ENCODE data around the gene GMIP. TPM values are rescaled to one million over a fixed set of nuclear protein-coding genes. Genes with fewer than 3 reads are reported as not detected.

The GMIP gene
- total RNA-seq, 2 experiments from 2014 or later: 30.1 to 48.7 TPM

DNA sequence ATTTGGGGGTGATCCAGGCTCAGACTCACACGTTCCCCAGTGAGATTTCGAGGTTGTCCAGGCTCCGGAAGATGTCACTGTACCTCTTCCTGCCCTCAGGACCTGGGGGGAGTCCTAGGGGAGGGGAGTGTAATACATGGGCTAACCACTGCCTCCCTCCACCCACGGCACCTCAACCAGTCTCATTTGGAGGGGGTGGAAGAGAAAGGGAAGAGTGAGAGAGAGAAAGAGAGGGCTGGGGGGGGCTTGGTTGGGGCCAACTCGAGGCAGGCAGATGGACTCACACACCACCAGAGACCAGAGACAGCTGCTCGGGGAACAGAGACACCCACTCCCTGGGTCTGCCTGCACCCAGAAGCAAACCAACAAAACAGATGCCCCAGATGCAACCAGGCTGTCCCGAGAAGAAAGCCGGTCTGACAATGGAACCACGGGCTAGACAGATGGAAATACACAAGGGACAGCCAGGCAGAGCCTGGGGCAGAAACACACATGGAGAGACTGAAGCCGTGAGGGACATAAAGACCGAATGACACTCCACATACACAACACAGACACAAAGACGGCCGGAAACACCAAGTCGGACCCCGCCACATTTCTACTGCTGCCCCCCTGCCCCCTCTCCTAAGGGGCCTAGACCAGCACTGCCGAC is 825 bp downstream of the GMIP start:
- Histone ChIP-seq H3K27ac (ENCODE audit: low read depth, low read length, poor library complexity, severe bottlenecking) (peak overlapping the region; percentile 90), H3K9me3 (ENCODE audit: low read length) (no peaks in the 10 kb centered on the region), H3K4me3 (ENCODE audit: low read depth, low read length, poor library complexity, severe bottlenecking) (peak overlapping the region; percentile 78), H3K36me3 (ENCODE audit: insufficient read depth, low read length) (peaks cover 62% of the 10 kb centered on the region), H3K9me2 (ENCODE audit: insufficient read depth, low read length) (no peaks in the 10 kb centered on the region), H2AFZ (ENCODE audit: low read length) (peak overlapping the region; percentile 26; the same call in 1 of the 2 replicates), H3K79me2 (ENCODE audit: insufficient read depth, low read depth, low read length) (peaks cover 16% of the 10 kb centered on the region; the same call in 1 of the 2 replicates), H4K20me1 (ENCODE audit: insufficient read depth, low read length) (no peaks in the 10 kb centered on the region), H3K4me1 (ENCODE audit: insufficient read depth, low read length, poor library complexity, severe bottlenecking) (peaks cover 21% of the 10 kb centered on the region), H3K4me2 (ENCODE audit: low read length) (peak overlapping the region; percentile 87)
- POLR2A ChIA-PET: no interaction called here
- TF ChIP-seq EZH2phosphoT487 (IDR thresholded peaks at IDR 0.05; ENCODE audit: borderline replicate concordance, low read depth, low read length): no peak
- TF ChIP-seq, protein P1, sequence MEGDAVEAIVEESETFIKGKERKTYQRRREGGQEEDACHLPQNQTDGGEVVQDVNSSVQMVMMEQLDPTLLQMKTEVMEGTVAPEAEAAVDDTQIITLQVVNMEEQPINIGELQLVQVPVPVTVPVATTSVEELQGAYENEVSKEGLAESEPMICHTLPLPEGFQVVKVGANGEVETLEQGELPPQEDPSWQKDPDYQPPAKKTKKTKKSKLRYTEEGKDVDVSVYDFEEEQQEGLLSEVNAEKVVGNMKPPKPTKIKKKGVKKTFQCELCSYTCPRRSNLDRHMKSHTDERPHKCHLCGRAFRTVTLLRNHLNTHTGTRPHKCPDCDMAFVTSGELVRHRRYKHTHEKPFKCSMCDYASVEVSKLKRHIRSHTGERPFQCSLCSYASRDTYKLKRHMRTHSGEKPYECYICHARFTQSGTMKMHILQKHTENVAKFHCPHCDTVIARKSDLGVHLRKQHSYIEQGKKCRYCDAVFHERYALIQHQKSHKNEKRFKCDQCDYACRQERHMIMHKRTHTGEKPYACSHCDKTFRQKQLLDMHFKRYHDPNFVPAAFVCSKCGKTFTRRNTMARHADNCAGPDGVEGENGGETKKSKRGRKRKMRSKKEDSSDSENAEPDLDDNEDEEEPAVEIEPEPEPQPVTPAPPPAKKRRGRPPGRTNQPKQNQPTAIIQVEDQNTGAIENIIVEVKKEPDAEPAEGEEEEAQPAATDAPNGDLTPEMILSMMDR (conservative IDR thresholded peaks at IDR 0.05; ENCODE audit: low read length): no peak
- BruUV-seq (replicated peaks): no TSS peak
- CTCF ChIA-PET (ENCODE audit: unreplicated experiment): no interaction called here
- intact Hi-C loops (cut with micrococcal nuclease; ENCODE audit: unreplicated experiment): loop anchor here (1.0 kb wide), 1 partner anchor 110 kb away; no protein-coding TSS in a partner anchor
- DNase-seq (ENCODE audit: low spot score): peak; percentile 29

GRCh38 chr19:19637523-19638251 is 5.8 kb downstream of the GMIP start:
- no peaks in the 10 kb centered on the region for H4K20me1 ChIP-seq (ENCODE audit: insufficient read depth, low read length)
- peaks cover 68% of the 10 kb centered on the region for H3K36me3 ChIP-seq (ENCODE audit: insufficient read depth, low read length)
- H3K4me2 ChIP-seq (ENCODE audit: low read length): no peak overlapping the region
- no peak overlapping the region for H2AFZ ChIP-seq (ENCODE audit: low read length)
- peaks cover 11% of the 10 kb centered on the region for H3K4me1 ChIP-seq (ENCODE audit: insufficient read depth, low read length, poor library complexity, severe bottlenecking)
- ChIA-PET CTCF (ENCODE audit: unreplicated experiment) (no interaction called here), POLR2A (interaction anchor here (0.6 to 0.7 kb wide), 2 partner anchors 21 to 31 kb away, joined by 4 to 5 read pairs; no protein-coding TSS in a partner anchor)
- no peak overlapping the region for H3K27ac ChIP-seq (ENCODE audit: low read depth, low read length, poor library complexity, severe bottlenecking)
- DNase-seq (ENCODE audit: low spot score): no peak
- no peaks in the 10 kb centered on the region for H3K9me2 ChIP-seq (ENCODE audit: insufficient read depth, low read length)
- no peak overlapping the region for H3K4me3 ChIP-seq (ENCODE audit: low read depth, low read length, poor library complexity, severe bottlenecking)
- TF ChIP-seq, protein P1 (conservative IDR thresholded peaks at IDR 0.05; ENCODE audit: low read length): 0 out of 2 replicates have a peak, but pooled peaks have one; percentile 12
- no peak for TF ChIP-seq EZH2phosphoT487 (IDR thresholded peaks at IDR 0.05; ENCODE audit: borderline replicate concordance, low read depth, low read length)
- BruUV-seq (replicated peaks): no TSS peak
- peaks cover 12% of the 10 kb centered on the region; the same call in 1 of the 2 replicates for H3K79me2 ChIP-seq (ENCODE audit: insufficient read depth, low read depth, low read length)
- intact Hi-C loops (cut with micrococcal nuclease; ENCODE audit: unreplicated experiment): no loop called here
- no peaks in the 10 kb centered on the region for H3K9me3 ChIP-seq (ENCODE audit: low read length)

- intact Hi-C loops (cut with micrococcal nuclease; ENCODE audit: unreplicated experiment): no loop called here
- Histone ChIP-seq H3K4me3 (ENCODE audit: low read depth, low read length, poor library complexity, severe bottlenecking) (no peak overlapping the region), H3K79me2 (ENCODE audit: insufficient read depth, low read depth, low read length) (peaks cover 7% of the 10 kb centered on the region; the same call in 1 of the 2 replicates), H4K20me1 (ENCODE audit: insufficient read depth, low read length) (no peaks in the 10 kb centered on the region), H3K9me2 (ENCODE audit: insufficient read depth, low read length) (no peaks in the 10 kb centered on the region), H3K4me2 (ENCODE audit: low read length) (no peak overlapping the region), H3K9me3 (ENCODE audit: low read length) (no peaks in the 10 kb centered on the region), H2AFZ (ENCODE audit: low read length) (no peak overlapping the region), H3K27ac (ENCODE audit: low read depth, low read length, poor library complexity, severe bottlenecking) (no peak overlapping the region), H3K4me1 (ENCODE audit: insufficient read depth, low read length, poor library complexity, severe bottlenecking) (peaks cover 6% of the 10 kb centered on the region), H3K36me3 (ENCODE audit: insufficient read depth, low read length) (peaks cover 74% of the 10 kb centered on the region)
- DNase-seq (ENCODE audit: low spot score): no peak
- POLR2A ChIA-PET: no interaction called here
- TF ChIP-seq, protein P1 (conservative IDR thresholded peaks at IDR 0.05; ENCODE audit: low read length): no peak
- no peak for TF ChIP-seq EZH2phosphoT487 (IDR thresholded peaks at IDR 0.05; ENCODE audit: borderline replicate concordance, low read depth, low read length)
- no TSS peak for BruUV-seq (replicated peaks)
- CTCF ChIA-PET (ENCODE audit: unreplicated experiment): no interaction called here
Measured at GRCh38 chr19:19637186-19637522, 6.3 kb downstream of the GMIP start.

Data from OCI-LY7 (cell line).